Measurements from ENCODE around the gene PRPF19. TPM values are rescaled to one million over a fixed set of nuclear protein-coding genes. Genes with fewer than 3 reads are reported as not detected.

Gene PRPF19
- total and polyA plus RNA-seq, 10 of the 15 experiments (the other 5 are each of a cell fraction or from before 2014, with no cell fraction given) = 8.7 to 170 (median 61.3) TPM

DNA sequence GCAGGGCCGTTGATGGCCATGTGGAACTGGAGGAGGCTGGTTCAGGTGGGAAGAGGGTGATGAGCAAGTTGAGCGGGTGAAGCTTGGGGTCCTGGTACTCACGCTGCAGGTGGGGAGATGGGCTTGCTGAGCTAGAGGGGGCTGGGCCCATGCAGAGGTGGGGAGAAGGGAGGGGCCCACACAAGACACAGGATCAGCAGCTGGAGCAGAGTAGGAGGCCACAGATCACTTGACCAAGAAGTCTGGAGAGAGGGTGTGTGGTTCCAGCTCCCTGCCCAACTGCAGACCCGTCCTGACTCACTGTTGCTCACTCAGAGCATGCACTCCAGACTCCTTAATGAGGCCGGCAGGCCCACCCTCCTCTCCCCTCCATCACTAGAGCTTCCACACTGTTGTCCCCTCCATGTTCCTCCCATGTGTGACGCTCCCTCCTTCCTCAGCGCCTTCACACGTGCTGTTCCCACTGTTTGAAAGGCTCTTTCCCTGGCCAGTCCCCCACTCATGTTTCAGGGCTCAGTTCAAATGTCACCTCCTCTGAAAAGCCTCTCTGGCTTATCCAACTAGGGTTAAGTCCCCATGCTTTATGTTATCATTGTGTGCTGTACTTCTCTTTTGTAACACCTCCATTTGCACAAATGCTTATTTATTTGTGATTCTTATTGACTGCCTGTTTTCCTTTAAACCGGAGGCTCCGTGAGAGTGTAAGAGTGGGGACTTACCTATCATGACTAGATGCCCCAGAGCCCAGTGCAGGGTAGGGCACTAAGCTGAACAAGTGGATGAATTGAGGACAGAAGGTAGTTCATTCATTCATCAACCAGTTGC is 62.1 kb downstream of the PRPF19 start:
- H3K79me2 ChIP-seq (ENCODE audit: control insufficient read depth, insufficient read depth, low read length) = peaks cover 48% of the 10 kb centered on the region
- ChIA-PET SMC1A (ENCODE audit: uncharacterized antibody, unreplicated experiment) (interaction anchor here (0.9 to 2.0 kb wide), 6 partner anchors 14 to 103 kb away, joined by 3 to 6 read pairs (median 4); no protein-coding TSS in a partner anchor), POLR2A (no interaction called here), CTCF (interaction anchor here (1.1 to 3.2 kb wide), 5 partner anchors 13 to 344 kb away, joined by 3 to 18 read pairs (median 10); no protein-coding TSS in a partner anchor), RAD21 (ENCODE audit: unreplicated experiment) (interaction anchor here (2.0 kb wide), 1 partner anchor 12 kb away, joined by 9 read pairs; no protein-coding TSS in a partner anchor)
- peak overlapping the region; percentile 92 for H3K4me2 ChIP-seq (ENCODE audit: control insufficient read depth, insufficient read depth)
- TF ChIP-seq, protein P1, sequence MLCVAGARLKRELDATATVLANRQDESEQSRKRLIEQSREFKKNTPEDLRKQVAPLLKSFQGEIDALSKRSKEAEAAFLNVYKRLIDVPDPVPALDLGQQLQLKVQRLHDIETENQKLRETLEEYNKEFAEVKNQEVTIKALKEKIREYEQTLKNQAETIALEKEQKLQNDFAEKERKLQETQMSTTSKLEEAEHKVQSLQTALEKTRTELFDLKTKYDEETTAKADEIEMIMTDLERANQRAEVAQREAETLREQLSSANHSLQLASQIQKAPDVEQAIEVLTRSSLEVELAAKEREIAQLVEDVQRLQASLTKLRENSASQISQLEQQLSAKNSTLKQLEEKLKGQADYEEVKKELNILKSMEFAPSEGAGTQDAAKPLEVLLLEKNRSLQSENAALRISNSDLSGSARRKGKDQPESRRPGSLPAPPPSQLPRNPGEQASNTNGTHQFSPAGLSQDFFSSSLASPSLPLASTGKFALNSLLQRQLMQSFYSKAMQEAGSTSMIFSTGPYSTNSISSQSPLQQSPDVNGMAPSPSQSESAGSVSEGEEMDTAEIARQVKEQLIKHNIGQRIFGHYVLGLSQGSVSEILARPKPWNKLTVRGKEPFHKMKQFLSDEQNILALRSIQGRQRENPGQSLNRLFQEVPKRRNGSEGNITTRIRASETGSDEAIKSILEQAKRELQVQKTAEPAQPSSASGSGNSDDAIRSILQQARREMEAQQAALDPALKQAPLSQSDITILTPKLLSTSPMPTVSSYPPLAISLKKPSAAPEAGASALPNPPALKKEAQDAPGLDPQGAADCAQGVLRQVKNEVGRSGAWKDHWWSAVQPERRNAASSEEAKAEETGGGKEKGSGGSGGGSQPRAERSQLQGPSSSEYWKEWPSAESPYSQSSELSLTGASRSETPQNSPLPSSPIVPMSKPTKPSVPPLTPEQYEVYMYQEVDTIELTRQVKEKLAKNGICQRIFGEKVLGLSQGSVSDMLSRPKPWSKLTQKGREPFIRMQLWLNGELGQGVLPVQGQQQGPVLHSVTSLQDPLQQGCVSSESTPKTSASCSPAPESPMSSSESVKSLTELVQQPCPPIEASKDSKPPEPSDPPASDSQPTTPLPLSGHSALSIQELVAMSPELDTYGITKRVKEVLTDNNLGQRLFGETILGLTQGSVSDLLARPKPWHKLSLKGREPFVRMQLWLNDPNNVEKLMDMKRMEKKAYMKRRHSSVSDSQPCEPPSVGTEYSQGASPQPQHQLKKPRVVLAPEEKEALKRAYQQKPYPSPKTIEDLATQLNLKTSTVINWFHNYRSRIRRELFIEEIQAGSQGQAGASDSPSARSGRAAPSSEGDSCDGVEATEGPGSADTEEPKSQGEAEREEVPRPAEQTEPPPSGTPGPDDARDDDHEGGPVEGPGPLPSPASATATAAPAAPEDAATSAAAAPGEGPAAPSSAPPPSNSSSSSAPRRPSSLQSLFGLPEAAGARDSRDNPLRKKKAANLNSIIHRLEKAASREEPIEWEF (IDR thresholded peaks at IDR 0.05; ENCODE audit: insufficient replicate concordance, low read depth, low read length) = no peak
- no peak for TF ChIP-seq BRCA1 (IDR thresholded peaks at IDR 0.05; ENCODE audit: low read depth, low read length)
- no peak for TF ChIP-seq TBL1XR1 (IDR thresholded peaks at IDR 0.05; ENCODE audit: low read depth, low read length)
- TF ChIP-seq ESRRA (IDR thresholded peaks at IDR 0.05; ENCODE audit: low read length) = no peak
- no peak for TF ChIP-seq MLLT1 (IDR thresholded peaks at IDR 0.05)
- TF ChIP-seq MYB (IDR thresholded peaks at IDR 0.05; ENCODE audit: borderline replicate concordance, low read depth, low read length) = no peak
- TF ChIP-seq, protein P2, sequence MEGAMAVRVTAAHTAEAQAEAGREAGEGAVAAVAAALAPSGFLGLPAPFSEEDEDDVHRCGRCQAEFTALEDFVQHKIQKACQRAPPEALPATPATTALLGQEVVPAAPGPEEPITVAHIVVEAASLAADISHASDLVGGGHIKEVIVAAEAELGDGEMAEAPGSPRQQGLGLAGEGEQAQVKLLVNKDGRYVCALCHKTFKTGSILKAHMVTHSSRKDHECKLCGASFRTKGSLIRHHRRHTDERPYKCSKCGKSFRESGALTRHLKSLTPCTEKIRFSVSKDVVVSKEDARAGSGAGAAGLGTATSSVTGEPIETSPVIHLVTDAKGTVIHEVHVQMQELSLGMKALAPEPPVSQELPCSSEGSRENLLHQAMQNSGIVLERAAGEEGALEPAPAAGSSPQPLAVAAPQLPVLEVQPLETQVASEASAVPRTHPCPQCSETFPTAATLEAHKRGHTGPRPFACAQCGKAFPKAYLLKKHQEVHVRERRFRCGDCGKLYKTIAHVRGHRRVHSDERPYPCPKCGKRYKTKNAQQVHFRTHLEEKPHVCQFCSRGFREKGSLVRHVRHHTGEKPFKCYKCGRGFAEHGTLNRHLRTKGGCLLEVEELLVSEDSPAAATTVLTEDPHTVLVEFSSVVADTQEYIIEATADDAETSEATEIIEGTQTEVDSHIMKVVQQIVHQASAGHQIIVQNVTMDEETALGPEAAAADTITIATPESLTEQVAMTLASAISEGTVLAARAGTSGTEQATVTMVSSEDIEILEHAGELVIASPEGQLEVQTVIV (IDR thresholded peaks at IDR 0.05; ENCODE audit: borderline replicate concordance, partially characterized antibody) = no peak
- intact Hi-C loops (cut with micrococcal nuclease; ENCODE audit: unreplicated experiment) (loop anchor here (2.0 to 10.0 kb wide), 2 partner anchors 55 to 111 kb away; partner anchors contain the start of gene SLC15A3), in situ Hi-C loops (cut with MboI) (no loop called here)
- ATAC-seq = peak; percentile 5; the same call in 2 of the 3 replicates
- peak overlapping the region; percentile 92 for H3K4me3 ChIP-seq
- no peaks in the 10 kb centered on the region for H3K27me3 ChIP-seq (replicated peaks in 1 of 2; ENCODE audit: control insufficient read depth in 2 of 2, insufficient read depth in 2 of 2, low read length in 1 of 2)
- peaks cover 4% of the 10 kb centered on the region for H3K4me1 ChIP-seq (ENCODE audit: control insufficient read depth, insufficient read depth, low read length)
- DNase-seq (ENCODE audit: low read depth, low spot score) = no peak
- peak overlapping the region; percentile 86 for H3K9ac ChIP-seq (ENCODE audit: control insufficient read depth, insufficient read depth, low read length)
- peaks cover 2 to 12% of the 10 kb centered on the region in 2 experiments; a peak in 3 of 4 replicates for H3K36me3 ChIP-seq (ENCODE audit: control insufficient read depth in 2 of 2, insufficient read depth in 2 of 2, low read length in 1 of 2)
- H3K9me3 ChIP-seq (replicated peaks; ENCODE audit: control insufficient read depth, insufficient read depth, low read length) = no peaks in the 10 kb centered on the region
- 68% methylated on average over 9 of the region's 10 CpGs for WGBS (ENCODE audit: insufficient coverage, insufficient replicate concordance, low lambda C conversion rate, missing lambda C conversion rate)
- no TSS peak for BruUV-seq (replicated peaks)
- H3K27ac ChIP-seq (ENCODE audit: control insufficient read depth, insufficient read depth) = no peak overlapping the region
- H4K20me1 ChIP-seq (ENCODE audit: control insufficient read depth, insufficient read depth) = no peaks in the 10 kb centered on the region
- FAIRE-seq = no peak
- no peak overlapping the region for H2AFZ ChIP-seq (ENCODE audit: control insufficient read depth, low read depth, low read length)

Data from GM12878 (cell line).